ENCODE measurements around the gene USP37.

Gene USP37

DNA sequence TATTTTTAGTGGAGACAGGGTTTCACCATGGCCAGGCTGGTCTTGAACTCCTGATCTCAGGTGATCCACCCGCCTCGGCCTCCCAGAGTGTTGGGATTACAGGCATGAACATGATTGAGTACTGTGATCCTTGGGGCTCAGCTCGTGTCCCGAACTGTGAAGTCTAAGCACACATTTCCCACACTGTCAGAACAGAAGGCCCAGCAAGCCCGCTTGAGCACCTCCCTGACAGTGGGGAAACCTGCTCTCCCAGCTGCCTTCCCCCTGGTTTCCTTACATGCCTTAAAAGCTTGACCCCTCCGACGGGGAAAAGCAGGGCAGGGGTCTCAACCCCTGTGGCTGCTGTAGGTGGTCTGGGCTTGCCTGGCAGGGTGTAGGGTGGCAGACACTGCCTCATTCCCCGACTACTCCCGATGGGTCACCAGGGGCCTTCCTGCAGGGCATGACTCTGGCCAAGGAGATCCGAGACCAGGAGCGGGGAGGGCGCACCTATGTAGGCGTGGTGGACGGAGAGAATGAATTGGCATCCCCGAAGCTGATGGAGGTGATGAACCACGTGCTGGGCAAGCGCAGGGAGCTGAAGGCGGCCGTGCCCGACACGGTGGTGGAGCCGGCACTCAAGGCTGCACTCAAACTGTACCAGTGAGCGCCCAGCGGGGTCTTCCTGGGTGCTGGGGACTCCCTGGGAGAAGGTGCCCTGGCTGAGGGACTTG is 139.1 kb downstream of the USP37 start:
- DNase-seq: no peak

DNA sequence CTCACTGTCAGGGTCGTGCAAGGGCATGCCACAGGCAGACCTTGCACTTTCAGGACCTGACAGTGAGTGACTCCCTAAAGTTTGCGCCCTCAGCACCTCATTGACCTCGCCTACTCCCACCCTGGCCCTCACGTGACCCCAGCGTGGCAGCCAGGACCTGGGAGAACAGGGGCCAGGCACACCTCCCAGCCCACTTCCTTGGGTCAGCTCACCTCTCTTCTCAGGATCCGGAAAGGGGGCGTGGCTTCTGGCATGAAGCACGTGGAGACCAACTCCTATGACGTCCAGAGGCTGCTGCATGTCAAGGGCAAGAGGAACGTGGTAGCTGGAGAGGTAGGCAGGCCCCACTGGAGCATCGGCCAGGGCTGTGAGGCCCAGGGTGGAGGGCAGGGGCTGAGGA is 140.4 kb downstream of the USP37 start:
- DNase-seq: no peak

DNA sequence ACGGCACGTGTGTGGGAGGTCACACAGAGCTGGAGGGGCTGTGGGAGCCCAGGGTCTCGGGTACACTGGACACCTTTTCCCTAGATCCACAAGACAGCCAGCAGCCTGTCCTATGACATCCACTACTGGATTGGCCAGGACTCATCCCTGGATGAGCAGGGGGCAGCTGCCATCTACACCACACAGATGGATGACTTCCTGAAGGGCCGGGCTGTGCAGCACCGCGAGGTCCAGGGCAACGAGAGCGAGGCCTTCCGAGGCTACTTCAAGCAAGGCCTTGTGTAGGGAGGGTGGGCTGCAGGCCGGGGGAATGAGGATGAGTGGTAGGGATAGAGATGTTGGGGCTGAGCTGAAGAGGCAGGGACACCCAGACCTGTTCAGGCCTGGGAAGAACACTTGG is 142.6 kb downstream of the USP37 start:
- DNase-seq: no peak

DNA sequence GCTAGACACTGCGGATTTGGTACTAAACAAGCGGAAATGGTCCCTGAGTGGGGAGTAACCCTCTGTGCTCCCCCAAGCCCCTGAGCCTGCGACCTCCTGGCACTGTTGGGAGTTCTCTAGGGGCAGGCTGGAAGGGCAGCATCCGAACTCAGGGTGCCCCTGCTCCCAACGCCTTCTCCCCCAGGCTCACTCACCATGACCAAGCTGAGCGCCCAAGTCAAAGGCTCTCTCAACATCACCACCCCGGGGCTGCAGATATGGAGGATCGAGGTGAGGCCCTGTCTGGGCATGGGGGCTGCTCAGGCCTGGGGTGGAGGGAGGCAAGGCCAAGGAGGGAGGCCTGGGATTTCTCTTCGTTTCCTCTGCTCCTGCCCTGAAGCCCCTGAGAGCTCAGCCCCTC is 144.6 kb downstream of the USP37 start:
- no peak for DNase-seq

DNA sequence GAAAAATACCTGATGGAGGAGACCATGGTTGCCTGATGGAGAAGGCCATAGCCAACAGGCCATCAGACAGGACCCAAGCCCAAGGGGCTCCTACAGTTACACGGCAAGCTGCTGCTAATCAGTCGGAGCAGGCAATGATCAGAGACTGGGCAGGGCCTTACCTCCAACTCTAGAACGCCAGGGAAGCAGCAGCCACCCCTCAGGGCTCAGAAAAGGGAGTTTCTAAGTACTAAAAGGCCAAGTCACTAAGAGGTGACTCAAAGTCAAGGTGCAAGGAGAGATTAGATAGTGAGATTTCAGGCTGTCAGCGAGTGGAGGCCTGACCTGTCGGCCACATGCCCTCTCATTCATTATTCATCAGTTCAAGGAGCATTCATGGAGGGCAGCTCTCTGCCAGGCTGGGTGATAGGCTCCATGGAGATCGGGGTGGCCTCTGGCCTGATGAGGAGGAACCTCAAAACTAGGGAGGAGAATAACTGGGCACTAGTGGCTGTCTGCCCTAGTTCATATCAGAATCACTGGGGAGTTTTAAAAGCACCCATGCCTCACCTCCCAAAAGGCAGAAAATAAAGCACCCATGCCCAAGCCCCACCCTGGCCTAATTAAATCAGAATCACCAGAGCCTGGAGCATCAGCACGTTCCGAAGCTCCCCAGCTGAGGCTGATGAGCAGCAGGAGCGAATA is 145.6 kb downstream of the USP37 start:
- DNase-seq: no peak

DNA sequence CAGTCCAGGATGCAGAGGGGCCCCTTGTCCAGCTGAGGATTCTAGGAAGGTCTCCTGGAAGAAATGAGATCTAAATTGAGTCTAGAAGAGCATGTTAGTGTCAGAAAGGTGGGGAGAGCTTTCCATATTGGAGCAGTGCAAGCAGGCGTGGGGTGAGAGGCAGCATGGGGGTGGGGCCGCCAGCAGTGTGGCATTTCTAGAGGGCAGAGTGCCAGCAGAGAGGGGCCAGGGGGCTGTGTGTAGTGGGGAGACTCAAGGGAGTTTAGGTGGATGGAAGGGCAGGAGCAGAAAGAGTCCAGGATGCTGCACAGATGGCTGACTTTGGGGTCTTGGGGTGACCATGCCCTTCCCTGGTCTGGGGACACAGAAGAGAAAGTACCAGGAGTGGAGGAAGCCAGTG is 147.1 kb downstream of the USP37 start:
- DNase-seq: no peak

DNA sequence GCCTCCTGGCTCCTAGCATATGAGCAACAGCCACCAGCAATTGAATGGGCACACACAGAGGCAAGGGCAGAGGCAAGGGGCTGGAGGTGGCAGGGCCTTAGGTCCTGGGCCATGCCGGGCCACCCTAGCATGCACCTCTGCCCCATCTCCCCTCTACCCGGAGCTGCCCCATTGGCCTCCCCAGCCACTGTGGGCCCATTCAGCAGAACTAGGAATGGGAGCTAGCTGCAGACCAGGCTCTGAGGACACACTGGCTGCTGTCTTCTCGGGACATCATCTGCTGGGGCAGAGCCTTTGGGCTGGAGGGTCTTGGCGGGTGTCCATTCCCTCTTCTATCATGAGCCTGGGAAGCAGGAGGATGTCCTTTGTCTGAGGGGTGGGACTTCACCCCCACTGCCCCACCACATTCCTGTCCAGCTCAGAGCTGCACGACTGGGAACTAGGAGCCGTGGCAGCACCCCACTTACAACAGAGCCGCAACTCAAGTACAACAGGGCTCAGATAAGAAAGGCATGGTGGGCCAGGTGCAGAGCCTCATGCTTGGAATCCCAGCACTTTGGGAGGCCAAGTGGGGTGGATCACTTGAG is 148.4 kb downstream of the USP37 start:
- no peak for DNase-seq

DNA sequence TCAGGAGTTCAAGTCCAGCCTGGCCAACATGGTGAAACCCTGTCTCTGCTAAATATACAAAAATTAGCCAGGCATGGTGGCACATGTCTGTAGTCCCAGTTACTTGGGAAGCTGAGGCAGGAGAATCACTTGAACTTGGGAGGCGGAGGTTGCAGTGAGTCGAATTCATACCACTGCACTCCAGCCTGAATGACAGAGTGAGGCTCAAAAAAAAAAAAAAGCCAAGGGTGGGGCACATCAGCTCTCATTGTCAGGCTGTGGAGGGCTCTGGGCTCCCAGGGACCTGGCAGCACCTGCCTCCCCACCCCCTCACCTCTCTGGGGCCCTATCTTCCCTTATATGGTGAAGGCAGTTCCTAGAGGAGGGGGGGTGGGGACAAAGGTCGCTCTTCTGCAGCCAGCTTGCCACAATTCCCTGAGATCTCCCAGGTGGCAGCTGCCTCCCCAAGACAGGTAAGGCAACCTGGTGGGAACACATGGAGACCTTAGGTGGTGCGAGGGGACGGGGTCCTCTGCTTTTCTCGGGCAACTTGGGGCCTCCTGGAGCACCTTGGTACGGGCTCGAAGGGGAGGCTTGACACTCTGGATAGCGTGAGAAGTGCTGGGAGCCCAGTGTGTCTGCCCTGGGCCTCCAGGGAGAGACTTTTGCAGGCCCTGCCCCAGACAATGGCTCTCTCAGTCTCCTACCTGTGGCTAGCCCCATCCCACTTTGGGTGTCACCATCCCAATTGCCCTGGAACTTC is 149.3 kb downstream of the USP37 start, which contains the start of gene VIL1:
Gene VIL1 (plus strand): TSS at position 407 of the 742 bp plus-strand sequence. CDS start 4,656 bp downstream, outside the sequence.
- no peak for DNase-seq

DNA sequence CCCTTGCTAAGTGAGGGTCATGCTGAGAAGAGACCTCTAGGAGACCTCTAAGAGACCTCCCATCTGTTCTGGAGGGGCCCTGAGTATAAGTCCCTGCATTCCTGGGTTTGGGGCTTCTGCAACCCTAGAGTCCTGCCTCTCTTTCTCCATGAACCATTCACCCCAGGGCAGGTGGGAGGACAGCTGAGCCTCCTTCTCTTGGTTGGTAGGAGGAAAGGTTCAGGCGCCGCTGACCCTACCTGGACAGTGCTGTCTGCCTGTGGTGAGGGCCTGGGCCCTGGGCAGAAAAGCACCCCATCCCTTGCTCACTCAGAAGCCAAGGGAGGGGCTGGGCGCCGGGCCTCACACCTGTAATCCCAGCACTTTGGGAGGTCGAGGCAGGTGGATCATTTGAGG is 149.8 kb downstream of the USP37 start:
- DNase-seq: no peak

DNA sequence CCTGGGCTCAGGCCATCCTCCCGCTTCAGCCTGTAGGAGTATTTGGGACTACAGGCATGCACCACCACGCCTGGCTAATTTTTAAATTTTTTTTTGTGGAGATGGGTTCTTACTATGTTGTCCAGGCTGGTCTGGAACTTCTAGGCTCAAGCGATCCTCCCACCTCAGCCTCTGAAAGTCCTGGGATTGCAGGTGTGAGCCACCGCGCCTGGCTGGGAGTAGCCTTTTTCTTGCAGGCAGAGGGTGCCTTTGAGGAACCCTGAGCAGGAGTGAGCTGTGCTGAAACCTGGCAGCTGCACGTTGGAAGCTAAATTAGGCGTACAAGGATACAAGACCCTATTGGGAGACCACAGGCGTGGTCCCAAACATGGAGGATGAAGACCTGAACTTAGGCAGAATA is 160.4 kb downstream of the USP37 start:
- DNase-seq: no peak

DNA sequence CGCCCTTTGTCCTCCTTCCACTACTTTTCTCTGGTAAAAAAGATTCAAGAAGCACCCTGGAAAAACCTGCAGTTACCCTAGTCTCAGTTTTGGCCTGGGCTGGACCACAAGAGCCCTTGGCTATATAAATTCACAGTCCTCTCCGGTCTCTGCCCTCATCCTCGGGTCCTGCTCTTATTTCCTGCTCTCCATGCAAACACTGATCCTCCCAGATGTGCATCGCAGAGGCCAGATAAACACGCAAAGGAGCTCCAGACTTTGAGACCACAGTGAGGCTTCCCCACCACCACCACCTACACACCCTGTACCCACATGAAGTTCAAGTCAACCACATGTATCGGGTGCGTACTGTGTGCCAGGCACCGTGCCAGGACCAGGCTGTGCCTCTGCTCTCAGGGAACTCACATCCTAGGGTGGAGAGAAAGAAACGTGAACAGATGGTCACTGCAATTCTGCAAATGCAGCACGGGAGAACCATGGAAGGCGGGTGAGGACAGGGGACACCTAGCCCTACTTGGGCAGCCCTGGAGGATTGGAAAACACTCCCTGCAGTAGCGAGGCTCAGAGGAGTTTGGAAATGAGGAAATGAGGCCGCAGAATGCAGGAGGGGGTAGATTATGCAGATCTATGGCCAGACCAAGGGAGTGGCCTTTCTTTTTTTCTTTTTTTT is 161.1 kb downstream of the USP37 start:
- peak; percentile 73 for DNase-seq

DNA sequence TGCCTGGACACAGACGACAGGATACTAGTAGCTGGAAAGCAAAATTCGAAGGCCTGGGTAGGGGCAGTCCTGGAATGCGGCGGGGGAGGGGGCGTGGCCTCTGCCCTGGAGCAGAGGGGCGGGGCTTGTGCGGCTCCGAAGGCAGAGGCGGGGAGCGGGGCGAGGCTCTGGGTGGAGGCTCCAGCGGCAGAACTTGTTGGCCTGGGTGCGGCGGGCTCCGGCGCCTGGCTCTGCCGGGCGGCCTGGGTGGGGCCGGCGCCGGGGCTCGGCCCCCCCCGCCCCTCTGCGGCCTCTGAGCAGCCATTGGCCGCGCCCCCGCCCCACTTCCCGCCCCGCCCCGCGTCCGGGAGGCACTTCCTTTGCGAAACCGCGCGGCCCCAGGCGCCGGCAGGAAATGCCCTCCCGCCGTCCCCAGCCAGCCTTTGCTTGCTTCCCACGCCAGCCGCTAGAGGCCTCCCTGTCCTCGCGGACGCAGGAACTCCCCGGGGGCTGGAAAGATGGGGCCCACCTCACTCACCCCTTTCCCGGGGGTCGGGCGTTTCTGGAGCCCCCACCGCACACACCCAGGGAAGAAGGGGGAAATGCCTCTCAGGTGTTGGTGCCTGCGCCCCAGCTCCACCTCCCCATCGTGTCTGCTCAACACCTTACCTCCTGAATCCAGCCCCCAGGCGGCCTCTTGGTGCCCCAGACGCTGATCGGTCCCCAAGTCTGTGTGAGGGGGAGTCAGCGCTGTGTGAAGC is 161.8 kb downstream of the USP37 start:
- DNase-seq: peak; percentile 93

DNA sequence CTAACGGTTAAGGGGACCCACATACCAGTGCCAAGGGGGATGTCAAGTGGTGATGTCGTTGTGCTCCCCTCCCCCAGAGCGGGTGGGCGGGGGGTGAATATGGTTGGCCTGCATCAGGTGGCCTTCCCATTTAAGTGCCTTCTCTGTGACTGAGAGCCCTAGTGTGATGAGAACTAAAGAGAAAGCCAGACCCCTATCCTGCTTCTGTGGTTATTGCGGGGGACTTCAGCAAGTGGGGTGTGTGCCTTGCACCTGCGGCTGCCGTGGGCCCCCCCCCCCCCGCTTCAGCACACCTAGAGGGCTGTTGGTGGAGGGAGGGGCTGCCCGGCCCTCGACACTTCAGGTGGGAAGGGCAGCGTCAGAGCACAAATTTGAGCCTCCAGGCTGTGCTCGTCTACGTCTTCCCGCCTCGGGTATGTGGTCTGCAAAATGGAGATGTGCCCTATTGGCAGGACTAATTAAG is 162.4 kb downstream of the USP37 start:
- no peak for DNase-seq

DNA sequence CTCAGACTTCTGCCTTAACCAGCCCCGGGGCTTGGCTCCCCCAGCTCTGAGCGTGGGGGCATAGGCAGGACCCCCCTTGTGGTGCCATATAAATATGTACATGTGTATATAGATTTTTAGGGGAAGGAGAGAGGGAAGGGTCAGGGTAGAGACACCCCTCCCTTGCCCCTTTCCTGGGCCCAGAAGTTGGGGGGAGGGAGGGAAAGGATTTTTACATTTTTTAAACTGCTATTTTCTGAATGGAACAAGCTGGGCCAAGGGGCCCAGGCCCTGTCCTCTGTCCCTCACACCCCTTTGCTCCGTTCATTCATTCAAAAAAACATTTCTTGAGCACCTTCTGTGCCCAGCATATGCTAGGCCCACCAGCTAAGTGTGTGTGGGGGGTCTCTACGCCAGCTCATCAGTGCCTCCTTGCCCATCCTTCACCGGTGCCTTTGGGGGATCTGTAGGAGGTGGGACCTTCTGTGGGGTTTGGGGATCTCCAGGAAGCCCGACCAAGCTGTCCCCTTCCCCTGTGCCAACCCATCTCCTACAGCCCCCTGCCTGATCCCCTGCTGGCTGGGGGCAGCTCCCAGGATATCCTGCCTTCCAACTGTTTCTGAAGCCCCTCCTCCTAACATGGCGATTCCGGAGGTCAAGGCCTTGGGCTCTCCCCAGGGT is 162.9 kb downstream of the USP37 start:
- DNase-seq: no peak

DNA sequence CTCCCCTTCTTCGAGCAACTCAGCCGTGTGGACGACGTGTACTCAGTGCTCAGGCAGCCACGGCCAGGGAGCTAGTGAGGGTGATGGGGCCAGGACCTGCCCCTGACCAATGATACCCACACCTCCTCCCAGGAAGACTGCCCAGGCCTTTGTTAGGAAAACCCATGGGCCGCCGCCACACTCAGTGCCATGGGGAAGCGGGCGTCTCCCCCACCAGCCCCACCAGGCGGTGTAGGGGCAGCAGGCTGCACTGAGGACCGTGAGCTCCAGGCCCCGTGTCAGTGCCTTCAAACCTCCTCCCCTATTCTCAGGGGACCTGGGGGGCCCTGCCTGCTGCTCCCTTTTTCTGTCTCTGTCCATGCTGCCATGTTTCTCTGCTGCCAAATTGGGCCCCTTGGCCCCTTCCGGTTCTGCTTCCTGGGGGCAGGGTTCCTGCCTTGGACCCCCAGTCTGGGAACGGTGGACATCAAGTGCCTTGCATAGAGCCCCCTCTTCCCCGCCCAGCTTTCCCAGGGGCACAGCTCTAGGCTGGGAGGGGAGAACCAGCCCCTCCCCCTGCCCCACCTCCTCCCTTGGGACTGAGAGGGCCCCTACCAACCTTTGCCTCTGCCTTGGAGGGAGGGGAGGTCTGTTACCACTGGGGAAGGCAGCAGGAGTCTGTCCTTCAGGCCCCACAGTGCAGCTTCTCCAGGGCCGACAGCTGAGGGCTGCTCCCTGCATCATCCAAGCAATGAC is 163.6 kb downstream of the USP37 start:
- no peak for DNase-seq

DNA sequence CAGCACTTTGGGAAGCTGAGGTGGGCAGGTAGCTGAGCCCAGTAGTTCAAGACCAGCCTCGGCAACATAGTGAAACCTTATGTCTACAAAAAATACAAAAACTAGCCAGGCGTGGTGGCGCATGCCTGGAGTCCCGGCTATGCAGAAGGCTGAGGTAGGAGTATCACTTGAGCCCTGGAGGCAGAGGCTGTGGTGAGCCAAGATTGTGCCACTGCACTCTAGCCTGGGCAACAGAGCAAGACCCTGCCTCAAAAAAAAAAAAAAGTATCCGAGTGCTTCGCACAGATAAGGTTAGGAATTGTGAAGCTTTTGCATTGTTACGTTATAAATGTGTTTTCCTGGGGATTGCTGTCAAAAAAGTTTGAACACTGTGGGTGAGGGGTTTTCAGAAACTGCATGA is 164.3 kb downstream of the USP37 start:
- no peak for DNase-seq

DNA sequence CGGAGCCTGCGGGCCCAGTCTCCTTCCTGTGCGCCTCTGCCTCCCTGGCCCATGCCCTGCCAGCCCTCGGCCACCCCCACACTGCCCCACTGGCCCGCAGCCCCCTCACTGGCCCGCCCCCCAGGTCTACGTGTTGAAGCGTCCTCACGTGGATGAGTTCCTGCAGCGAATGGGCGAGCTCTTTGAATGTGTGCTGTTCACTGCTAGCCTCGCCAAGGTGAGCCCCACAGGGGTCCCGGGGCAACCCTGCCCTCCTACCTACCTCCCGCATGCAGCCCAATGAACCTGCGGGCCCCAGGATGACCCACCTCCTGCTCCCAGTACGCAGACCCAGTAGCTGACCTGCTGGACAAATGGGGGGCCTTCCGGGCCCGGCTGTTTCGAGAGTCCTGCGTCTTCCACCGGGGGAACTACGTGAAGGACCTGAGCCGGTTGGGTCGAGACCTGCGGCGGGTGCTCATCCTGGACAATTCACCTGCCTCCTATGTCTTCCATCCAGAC is 165.2 kb downstream of the USP37 start:
- DNase-seq: no peak

DNA sequence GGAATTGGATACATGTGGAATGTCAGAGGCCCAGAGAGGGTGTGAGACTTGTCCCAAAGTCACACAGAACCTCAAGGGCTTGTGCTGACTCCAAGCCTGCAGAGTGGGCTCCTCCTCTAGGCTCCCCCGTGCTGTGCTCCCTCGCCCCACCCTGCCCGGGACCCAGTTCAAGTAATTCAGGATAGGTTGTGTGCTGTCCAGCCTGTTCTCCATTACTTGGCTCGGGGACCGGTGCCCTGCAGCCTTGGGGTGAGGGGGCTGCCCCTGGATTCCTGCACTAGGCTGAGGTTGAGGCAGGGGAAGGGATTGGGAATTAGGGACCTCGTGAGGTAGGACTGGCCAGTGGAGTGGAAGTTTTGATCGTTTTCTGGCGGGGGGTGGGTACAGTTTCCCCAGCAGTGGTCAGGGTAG is 165.7 kb downstream of the USP37 start:
- DNase-seq: no peak

DNA sequence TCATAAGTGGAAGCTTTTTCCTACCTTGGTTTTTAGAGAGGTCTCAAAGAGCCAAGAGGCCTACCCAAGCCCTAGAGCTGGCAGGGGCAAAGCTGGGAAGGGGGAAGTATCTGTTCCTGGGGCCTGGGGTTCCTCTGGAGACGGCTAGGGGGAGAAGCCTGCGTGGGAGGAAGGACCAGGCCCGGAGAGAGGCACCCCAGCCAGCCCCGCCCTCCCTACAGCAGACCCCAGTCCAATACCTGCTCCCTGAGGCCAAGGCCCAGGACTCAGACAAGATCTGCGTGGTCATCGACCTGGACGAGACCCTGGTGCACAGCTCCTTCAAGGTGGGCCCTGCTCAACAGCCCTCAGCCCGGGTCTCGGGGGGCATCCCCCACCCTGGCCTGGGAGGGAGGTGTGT is 166.3 kb downstream of the USP37 start:
- no peak for DNase-seq

Measured in CD4-positive, alpha-beta T cell treated with Interleukin-15 for 1 hour (primary cell).